AG08396 (cell line): Measurements from ENCODE around the gene SPDL1.
"Not testable (repeated sequence)": the region's sequence is repeated elsewhere in the genome, so short reads cannot be mapped to it uniquely, and the experiment has no call there.

Experiments used
- DNase-seq: peaks from one replicate; pipeline ENCODE4 v3.0.0; 2012; ENCODE audit warnings: low spot score, mixed read lengths

The SPDL1 gene

DNA sequence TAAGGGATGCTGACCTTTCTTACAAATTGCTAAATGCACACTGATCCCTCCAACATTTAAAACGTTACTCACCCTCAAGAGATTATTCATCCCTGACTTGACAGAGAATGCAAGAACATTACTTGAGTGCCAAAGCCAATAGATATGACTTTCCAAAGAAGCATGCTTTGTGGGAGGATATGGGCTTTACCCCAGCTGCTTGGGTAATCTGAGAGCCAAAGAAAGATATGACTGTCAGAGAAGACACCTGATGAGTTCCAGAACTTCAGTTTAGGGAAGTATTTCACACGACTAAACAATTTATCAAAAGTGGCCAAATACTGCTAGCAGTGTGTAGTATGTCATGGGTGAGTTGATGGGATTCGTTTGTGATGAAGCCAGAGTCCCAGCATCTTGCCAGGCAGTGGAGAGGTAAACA lies 7.4 kb upstream of the SPDL1 start:
- DNase-seq = peak; percentile 34

DNA sequence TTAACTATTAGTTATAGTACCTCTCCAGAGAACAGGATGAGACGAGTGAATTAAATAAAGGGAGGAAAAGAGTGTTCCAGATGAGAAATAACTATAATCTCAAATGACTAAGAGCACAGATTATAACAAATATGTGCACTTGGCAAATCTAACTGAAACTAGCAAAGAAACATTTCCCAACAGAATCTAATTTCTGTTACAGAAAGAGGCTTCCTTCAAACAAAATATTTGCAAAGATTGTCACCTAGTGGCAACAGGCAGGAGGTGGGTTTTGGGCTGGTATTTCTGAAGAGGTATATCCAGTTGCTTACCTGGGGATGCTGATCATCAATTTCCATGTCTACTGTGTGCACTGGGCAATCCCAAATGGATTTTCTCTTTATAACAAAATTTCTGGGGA lies 5.6 kb upstream of the SPDL1 start:
- DNase-seq = no peak

DNA sequence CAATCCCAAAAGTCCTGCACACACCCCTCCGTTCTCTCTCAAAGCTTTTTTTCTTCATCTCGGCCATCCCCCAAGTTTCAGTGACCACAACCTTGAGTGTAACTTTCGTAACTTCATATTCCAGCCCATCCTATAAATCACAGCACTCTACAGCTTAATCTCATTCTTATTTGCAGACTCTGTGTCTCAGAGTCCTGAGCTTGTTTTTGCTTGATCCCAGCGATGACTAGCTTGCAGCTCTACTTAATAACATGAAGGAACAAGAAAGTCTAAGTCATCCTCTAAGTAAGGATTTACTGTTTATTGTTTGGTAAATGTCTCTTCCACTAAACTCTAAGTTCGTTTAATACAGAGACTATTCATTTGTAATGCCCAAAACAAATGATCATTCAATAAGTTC lies 2.6 kb upstream of the SPDL1 start:
- DNase-seq = no peak

DNA sequence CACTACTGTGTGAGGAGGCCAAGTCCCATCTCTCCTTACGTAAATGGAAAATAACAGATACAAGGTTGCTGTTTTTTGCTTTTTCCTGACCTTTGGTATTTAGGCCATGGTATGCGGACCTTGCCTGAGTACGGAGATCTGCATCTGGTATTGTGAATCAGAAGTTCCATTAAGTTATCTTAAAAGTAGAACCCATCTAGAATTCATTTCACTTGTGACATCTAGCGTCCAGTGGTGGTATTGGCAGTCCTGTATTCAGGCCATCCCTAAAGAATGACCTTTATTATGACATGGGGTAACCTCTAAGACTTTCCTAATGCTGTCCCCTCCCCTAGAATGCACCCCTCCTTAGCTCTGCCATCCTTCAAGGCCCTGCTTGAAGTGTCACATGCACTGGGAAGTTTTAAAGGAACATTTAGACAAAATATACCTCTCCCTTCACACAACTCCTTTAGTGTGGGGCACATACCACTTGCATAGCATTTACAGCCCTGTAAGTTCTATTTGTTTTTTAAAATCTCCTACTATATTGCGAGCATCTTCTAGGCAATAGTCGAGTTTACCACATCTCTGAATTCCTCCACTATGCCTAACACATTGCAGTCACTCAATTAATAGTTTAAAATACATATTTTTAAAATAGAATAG lies 1.9 kb upstream of the SPDL1 start:
- DNase-seq = peak; percentile 31

DNA sequence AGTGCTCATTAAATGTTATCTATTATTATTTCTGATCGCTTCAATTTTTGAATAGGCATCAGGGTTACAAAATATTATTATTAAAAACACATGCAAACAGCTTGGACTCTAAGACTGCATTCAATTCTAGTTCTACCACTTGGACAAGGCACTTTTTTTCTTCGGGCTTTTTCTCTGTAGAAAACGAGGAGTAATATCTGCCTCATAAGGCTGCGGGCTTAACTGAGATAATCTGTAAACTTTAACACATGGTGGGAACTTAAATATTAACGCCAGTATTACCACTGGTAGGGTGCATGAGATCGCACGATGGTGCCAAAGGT lies 511 bp upstream of the SPDL1 start:
- no peak for DNase-seq

GRCh38 chr5:169584998-169585451 lies 1.5 kb downstream of the SPDL1 start:
- DNase-seq = no peak

GRCh38 chr5:169590602-169591001 lies 7.0 kb downstream of the SPDL1 start:
- no peak for DNase-seq

DNA sequence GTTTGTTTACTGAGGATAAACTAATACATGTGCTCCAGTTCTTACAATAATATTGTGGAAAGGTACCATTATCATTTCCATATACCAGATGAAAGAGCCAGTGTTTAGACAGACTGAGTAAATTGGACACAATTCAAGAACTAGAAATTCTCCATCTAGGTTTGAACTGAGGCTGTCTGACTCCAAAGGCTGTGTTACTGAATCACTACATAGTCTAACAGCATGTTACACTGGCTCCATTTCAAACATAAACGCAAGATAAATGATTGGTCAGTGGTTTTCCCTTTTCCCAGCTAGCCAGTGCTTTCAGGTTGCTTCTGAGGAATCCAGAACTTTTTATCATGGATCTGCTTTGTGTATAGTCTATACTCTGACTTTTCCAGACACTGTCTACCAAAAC lies 8.1 kb downstream of the SPDL1 start:
- DNase-seq = peak; percentile 25

DNA sequence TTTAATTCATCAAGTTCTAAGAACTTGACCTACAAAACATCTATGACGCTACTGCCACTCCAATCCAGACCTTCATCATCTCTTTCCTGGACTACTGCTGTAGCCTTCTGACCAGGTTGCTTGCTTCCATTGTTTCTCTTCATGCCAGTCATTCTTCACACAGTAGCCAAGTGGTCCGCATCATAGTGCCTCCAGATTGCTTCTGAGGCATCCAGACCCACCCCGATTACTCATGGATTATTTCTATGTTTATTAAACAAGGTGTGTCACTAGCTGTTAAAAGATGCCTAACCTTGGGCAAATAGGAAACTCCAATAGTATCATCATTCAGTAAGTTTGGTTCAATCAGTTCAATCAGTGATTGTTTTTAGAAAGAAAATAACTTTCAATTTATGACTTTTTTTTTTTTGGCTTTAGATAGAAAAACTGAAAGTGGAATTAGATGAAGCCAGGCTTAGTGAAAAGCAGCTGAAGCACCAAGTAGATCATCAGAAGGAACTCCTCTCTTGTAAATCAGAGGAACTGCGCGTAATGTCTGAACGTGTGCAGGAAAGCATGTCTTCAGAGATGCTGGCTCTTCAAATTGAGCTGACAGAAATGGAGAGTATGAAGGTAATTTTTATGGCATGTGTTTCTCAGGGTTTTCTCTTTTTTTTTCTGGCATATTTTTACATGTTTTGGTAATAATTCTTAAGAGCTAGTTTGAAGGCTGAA lies 9.5 kb downstream of the SPDL1 start:
- DNase-seq = no peak

- no peak for DNase-seq
Measured at GRCh38 chr5:169595172-169595820, 11.7 kb downstream of the SPDL1 start.

DNA sequence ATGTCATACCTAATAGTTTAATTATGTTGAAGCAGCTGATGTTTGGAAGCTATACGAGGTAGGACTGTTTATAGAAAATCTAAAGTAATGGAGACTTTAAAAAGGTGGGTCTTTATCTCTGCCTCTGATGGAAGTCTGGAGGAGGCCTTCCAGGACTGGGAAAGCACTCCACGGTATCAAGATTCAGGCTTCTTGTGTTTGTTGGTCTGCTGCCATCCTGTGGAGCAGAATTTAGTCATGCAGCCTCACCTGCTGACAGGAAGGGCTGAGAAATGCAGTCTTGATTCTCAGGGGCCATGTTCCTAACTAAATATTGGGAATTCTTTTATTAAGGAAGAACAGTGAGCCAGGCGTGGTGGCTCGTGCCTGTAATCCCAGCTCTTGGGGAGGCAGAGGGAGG lies 15.9 kb downstream of the SPDL1 start:
- no peak for DNase-seq

GRCh38 chr5:169602535-169602934 lies 19.0 kb downstream of the SPDL1 start:
- no peak for DNase-seq

DNA sequence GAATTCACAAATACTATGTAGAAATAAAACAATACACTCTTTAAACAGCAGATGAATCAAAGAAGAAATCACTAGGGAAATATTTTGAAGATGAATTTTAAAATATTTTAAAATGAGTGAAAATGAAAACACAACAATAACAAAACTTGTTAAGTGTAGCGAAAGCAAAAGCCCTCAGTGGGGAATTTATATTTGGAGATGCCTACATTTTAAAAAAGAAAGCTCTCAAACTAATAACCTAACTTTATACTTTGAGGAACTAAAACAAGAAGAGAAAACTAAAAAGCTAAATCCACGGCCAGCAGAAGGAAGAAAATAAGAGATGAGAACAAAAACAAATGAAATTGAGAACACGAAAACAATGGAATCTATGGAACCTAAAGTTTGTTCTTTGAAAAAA lies 22.7 kb downstream of the SPDL1 start:
- no peak for DNase-seq

- no peak for DNase-seq
Measured at GRCh38 chr5:169607882-169608281, 24.3 kb downstream of the SPDL1 start.

GRCh38 chr5:169609716-169610115 lies 26.1 kb downstream of the SPDL1 start:
- no peak for DNase-seq

GRCh38 chr5:169610606-169611005 lies 27.0 kb downstream of the SPDL1 start:
- no peak for DNase-seq

GRCh38 chr5:169615561-169615960 lies 32.0 kb downstream of the SPDL1 start:
- no peak for DNase-seq

DNA sequence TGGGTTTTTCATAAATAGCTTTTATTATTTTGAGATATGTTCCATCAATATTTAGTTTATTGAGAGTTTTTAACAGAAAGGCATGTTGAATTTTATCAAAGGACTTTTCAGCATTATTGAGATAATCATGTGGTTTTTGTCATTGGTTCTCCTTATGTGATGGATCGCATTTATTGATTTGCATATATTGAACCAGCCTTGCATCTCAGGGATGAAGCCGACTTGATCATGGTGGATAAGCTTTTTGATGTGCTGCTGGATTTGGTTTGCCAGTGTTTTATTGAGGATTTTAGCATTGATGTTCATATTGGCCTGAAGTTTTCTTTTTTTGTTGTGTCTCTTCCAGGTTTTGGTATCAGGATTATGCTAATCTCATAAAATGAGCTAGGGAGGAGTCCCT lies 40.7 kb downstream of the SPDL1 start:
- not testable (repeated sequence) for DNase-seq

DNA sequence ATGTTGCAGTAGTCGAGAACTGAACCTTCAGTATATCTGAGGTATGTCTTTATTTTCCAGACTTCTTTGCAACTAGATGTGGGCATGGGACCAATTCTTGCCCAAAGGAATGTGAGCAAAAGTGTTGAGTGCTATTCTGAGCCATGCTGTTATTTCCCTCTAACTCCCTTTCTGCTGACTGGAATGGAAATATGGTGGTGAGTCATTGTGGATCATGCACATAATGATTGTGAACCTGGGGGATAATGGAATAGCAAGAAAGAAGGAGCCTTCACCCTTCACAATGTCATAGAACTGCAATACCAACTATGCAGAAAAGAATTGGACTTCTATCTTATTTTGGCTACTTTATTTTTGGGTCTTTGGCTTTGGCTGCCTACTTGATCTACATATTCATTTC lies 43.2 kb downstream of the SPDL1 start:
- peak; percentile 80 for DNase-seq

- DNase-seq = no peak
Measured at GRCh38 chr5:169627551-169627950, 44.0 kb downstream of the SPDL1 start.

DNA sequence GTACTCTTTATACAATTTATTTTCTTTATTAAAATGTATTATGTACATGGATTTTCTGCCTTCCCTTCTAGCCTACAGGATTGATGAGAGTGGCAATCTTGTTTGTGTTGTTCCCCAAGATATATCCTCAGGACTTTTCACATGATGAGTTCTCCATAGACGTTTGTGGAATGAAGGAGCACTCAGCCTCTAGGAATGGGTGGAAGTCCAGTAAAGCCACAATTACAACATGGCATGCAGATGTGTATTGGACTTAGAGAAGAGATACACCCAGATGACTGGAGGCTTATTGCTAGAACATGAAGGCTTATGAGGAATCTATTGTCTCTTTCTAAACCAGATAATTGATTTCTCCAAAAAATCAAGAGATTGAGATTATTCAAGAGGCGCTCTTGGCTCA lies 45.3 kb downstream of the SPDL1 start:
- DNase-seq = peak; percentile 65

GRCh38 chr5:169629847-169630548 lies 46.4 kb downstream of the SPDL1 start:
- peak; percentile 77 for DNase-seq

GRCh38 chr5:169631360-169631759 lies 47.8 kb downstream of the SPDL1 start:
- DNase-seq = no peak
